GM12878 (cell line): ENCODE results near the gene ARF5. TPM values are rescaled to one million over a fixed set of nuclear protein-coding genes. Genes with fewer than 3 reads are reported as not detected.

ENCODE experiments used
- ATAC-seq: fragments of 200-7000 bp; cut with Tn5 transposase; 3 replicates; pipeline ENCODE4 v1.9.1; 2020; ENCODE audit warnings: mild to moderate bottlenecking, moderate library complexity
- BruUV-seq: library from RNA; stranded (reverse); fragments of 400-500 nt; replicated peaks from 2 replicates; lab custom pipeline; 2021; lab: Mats Ljungman, UMichigan
- CTCF ChIA-PET: fragments of 300-600 bp; sonication (Branson Sonifier 250); formaldehyde crosslinking; extraction: SDS; loops from one replicate; lab custom pipeline; 2021; ENCODE audit warnings: inconsistent platforms; lab: Yijun Ruan, JAX
- POLR2A ChIA-PET: fragments of 350-600 bp; formaldehyde crosslinking; extraction: SDS; loops from one replicate; lab custom pipeline; 2021; ENCODE audit warnings: inconsistent platforms; lab: Charles Lee
- RAD21 ChIA-PET: fragments of 300-600 bp; sonication (Branson Sonifier 250); formaldehyde crosslinking; loops from one replicate; lab custom pipeline; 2023; ENCODE audit warnings: antibody characterized with exemption; ENCODE audit not compliant: unreplicated experiment; lab: Charles Lee
- SMC1A ChIA-PET: fragments of 300-600 bp; sonication (Branson Sonifier 250); formaldehyde crosslinking; loops from one replicate; lab custom pipeline; 2023; ENCODE audit not compliant: unreplicated experiment, uncharacterized antibody; lab: Charles Lee
- DNase-seq: peaks from one replicate; pipeline ENCODE4 v3.0.0-alpha.2; 2011; ENCODE audit warnings: low read depth, low spot score
- FAIRE-seq: peaks from 3 replicates; lab custom pipeline; 2011; peaks lifted over from hg19 to GRCh38; lab: Jason Lieb, UNC
- H2AFZ ChIP-seq: 2 replicates; pipeline ENCODE4 v1.6.0; 2011; ENCODE audit warnings: low read depth, low read length, control low read depth; ENCODE audit not compliant: control insufficient read depth
- H3K27ac ChIP-seq: 2 replicates; pipeline ENCODE4 v1.5.1; 2011; ENCODE audit warnings: control low read depth; ENCODE audit not compliant: control insufficient read depth, insufficient read depth
- H3K27me3 ChIP-seq, 2 experiments: replicated peaks in 1 of 2; 2 replicates each; pipeline versions ENCODE4 v1.6.0 to v1.6.1; 2011; ENCODE audit warnings: low read length in 1 of 2; ENCODE audit not compliant: control insufficient read depth in 2 of 2, insufficient read depth in 2 of 2
- H3K36me3 ChIP-seq, 2 experiments: 2 replicates each; pipeline ENCODE4 v1.5.1; 2011; ENCODE audit warnings: low read length in 1 of 2; ENCODE audit not compliant: control insufficient read depth in 2 of 2, insufficient read depth in 2 of 2
- H3K4me1 ChIP-seq: 2 replicates; pipeline ENCODE4 v1.6.1; 2011; ENCODE audit warnings: mild to moderate bottlenecking, low read length, moderate library complexity, mixed read lengths; ENCODE audit not compliant: control insufficient read depth, insufficient read depth
- H3K4me2 ChIP-seq: 2 replicates; pipeline ENCODE4 v1.6.0; 2011; ENCODE audit warnings: control low read depth; ENCODE audit not compliant: control insufficient read depth, insufficient read depth
- H3K4me3 ChIP-seq: fragments of 200-600 bp; sonication (generic); 2 replicates; pipeline ENCODE4 v1.5.1; 2016
- H3K79me2 ChIP-seq: 2 replicates; pipeline ENCODE4 v1.6.0; 2011; ENCODE audit warnings: low read length; ENCODE audit not compliant: control insufficient read depth, insufficient read depth
- H3K9ac ChIP-seq: 2 replicates; pipeline ENCODE4 v1.8.0; 2011; ENCODE audit warnings: low read length, control low read depth, mixed read lengths; ENCODE audit not compliant: control insufficient read depth, insufficient read depth
- H3K9me3 ChIP-seq: replicated peaks from 3 replicates; pipeline ENCODE4 v1.5.1; 2011; ENCODE audit warnings: mild to moderate bottlenecking, low read length; ENCODE audit not compliant: control insufficient read depth, insufficient read depth
- H4K20me1 ChIP-seq: 2 replicates; pipeline ENCODE4 v1.6.0; 2011; ENCODE audit not compliant: control insufficient read depth, insufficient read depth
- FOS ChIP-seq: IDR thresholded peaks from 3 replicates; pipeline ENCODE4 v1.6.1; 2011; ENCODE audit warnings: borderline replicate concordance; ENCODE audit not compliant: insufficient read length; ENCODE audit errors: extremely low read depth
- KDM1A ChIP-seq: fragments of 200-600 bp; sonication (generic); IDR thresholded peaks from 2 replicates; pipeline ENCODE4 v1.6.1; 2016; ENCODE audit warnings: borderline replicate concordance
- MEF2A ChIP-seq: IDR thresholded peaks from 2 replicates; pipeline ENCODE4 v1.6.1; 2011; ENCODE audit warnings: low read depth, mild to moderate bottlenecking, low read length, moderate library complexity; ENCODE audit not compliant: insufficient read depth
- RFX5 ChIP-seq: IDR thresholded peaks from 2 replicates; pipeline ENCODE4 v1.6.1; 2011; ENCODE audit warnings: low read depth, low read length, improper control_type of control experiment
- SIN3A ChIP-seq: IDR thresholded peaks from 2 replicates; pipeline ENCODE4 v1.6.1; 2012; ENCODE audit warnings: low read depth, low read length, improper control_type of control experiment
- SMAD5 ChIP-seq: IDR thresholded peaks from 2 replicates; pipeline ENCODE4 v1.6.1; 2016; ENCODE audit warnings: antibody characterized with exemption, low read depth
- ZNF274 ChIP-seq: IDR thresholded peaks from one replicate; pipeline ENCODE4 v1.8.0; 2011; ENCODE audit not compliant: insufficient read length, insufficient read depth
- WGBS: methylation state at CpG from one replicate; pipeline ENCODE4 v1.1.6; 2016; ENCODE audit warnings: low lambda C conversion rate; ENCODE audit not compliant: insufficient replicate concordance, insufficient coverage; ENCODE audit errors: missing lambda C conversion rate; 5-methylcytosine and 5-hydroxymethylcytosine counted together
- in situ Hi-C: fragments of 300-500 bp; cut with MboI; formaldehyde crosslinking; loops from 9 replicates; pipeline ENCODE4 v1.14.3; 2018; ENCODE audit warnings: mixed read lengths
- intact Hi-C: fragments of 100-400 bp; cut with micrococcal nuclease; formaldehyde crosslinking; loops from one replicate; pipeline ENCODE4 v1.14.2; 2022; ENCODE audit not compliant: unreplicated experiment
- polyA plus RNA-seq, 11 experiments: library from polyadenylated mRNA; depleted of rRNA in 4 of 11; unstranded in 6 of 11; stranded (reverse) in 5 of 11; fragments of >200 nt; fragmentation: Nextera tagmentation in 4 of 11; fragmentation: Illumina TruSeq in 1 of 11; extraction: Ambion mirVana in 4 of 11; extraction: Trizol in 1 of 11; gene quantifications; 1 replicate in 1 of 11; 2 replicates in 10 of 11; pipeline versions ENCODE4 v1.2.1 to v1.2.3, GENCODE V29; 2011 to 2016; ENCODE audit warnings: inconsistent platforms in 2 of 11, missing spikeins in 2 of 11, low read depth in 1 of 11
- total RNA-seq, 4 experiments: library from RNA; depleted of rRNA in 3 of 4; stranded (reverse); fragments of >200 nt in 3 of 4; fragmentation: Illumina TruSeq in 1 of 4; extraction: Trizol in 1 of 4; gene quantifications; 2 replicates each; pipeline versions ENCODE4 v1.2.1 to v1.2.3, GENCODE V29; 2013 to 2021
- TF ChIP-seq, protein P1 (sequence below): fragments of 450-650 bp; IDR thresholded peaks from 2 replicates; pipeline ENCODE4 v1.6.1; 2014; ENCODE audit warnings: mild to moderate bottlenecking
- TF ChIP-seq, protein P2 (sequence below): IDR thresholded peaks from 2 replicates; pipeline ENCODE4 v1.6.1; 2012; ENCODE audit warnings: mild to moderate bottlenecking, low read depth, low read length
- TF ChIP-seq, protein P3 (sequence below): fragments of 450-650 bp; formaldehyde crosslinking; IDR thresholded peaks from 2 replicates; pipeline ENCODE4 v1.4.0; 2022; ENCODE audit warnings: mild to moderate bottlenecking, moderate library complexity

The ARF5 gene
- total and polyA plus RNA-seq, 10 of the 15 experiments (the other 5 are each of a cell fraction or from before 2014, with no cell fraction given) = 11.0 to 210 (median 131) TPM

DNA sequence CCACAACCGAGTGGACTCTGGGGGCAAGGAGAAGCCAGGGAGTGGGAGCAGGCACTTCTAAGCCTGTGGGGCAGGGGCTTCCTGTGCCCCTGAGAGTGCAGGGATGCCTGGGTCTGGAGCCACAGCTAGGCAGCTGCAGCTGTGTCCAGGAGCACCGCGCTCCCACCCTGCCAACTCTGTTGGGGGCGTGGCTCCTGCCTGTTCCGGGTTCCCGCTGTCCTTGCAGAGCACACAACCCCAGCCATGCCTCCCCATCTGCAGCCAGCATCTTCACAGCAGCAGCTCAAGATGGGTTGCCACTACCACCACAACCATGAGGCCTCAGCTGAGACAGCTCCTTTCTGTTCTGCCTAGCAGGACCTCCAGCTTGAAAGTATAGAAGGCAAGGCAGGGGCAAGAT is 21.1 kb downstream of the ARF5 start:
- Histone ChIP-seq H3K4me1 (no peaks in the 10 kb centered on the region), H3K79me2 (no peaks in the 10 kb centered on the region), H4K20me1 (no peaks in the 10 kb centered on the region), H3K9ac (no peak overlapping the region), H3K9me3 (no peaks in the 10 kb centered on the region; the same call in 2 of the 3 replicates), H2AFZ (no peak overlapping the region), H3K4me2 (no peak overlapping the region), H3K4me3 (no peak overlapping the region), H3K27ac (no peak overlapping the region), H3K27me3 (no peaks in the 10 kb centered on the region), H3K36me3 (no peaks in the 10 kb centered on the region)
- FAIRE-seq (no peak), ATAC-seq (no peak), DNase-seq (no peak)
- no TSS peak for BruUV-seq
- 64% methylated on average over 5 of the region's 6 CpGs for WGBS
- POLR2A ChIA-PET = no interaction called here
- SMC1A ChIA-PET = no interaction called here
- TF ChIP-seq KDM1A = no peak
- TF ChIP-seq, protein P1, sequence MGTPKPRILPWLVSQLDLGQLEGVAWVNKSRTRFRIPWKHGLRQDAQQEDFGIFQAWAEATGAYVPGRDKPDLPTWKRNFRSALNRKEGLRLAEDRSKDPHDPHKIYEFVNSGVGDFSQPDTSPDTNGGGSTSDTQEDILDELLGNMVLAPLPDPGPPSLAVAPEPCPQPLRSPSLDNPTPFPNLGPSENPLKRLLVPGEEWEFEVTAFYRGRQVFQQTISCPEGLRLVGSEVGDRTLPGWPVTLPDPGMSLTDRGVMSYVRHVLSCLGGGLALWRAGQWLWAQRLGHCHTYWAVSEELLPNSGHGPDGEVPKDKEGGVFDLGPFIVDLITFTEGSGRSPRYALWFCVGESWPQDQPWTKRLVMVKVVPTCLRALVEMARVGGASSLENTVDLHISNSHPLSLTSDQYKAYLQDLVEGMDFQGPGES = no peak
- TF ChIP-seq, protein P2, sequence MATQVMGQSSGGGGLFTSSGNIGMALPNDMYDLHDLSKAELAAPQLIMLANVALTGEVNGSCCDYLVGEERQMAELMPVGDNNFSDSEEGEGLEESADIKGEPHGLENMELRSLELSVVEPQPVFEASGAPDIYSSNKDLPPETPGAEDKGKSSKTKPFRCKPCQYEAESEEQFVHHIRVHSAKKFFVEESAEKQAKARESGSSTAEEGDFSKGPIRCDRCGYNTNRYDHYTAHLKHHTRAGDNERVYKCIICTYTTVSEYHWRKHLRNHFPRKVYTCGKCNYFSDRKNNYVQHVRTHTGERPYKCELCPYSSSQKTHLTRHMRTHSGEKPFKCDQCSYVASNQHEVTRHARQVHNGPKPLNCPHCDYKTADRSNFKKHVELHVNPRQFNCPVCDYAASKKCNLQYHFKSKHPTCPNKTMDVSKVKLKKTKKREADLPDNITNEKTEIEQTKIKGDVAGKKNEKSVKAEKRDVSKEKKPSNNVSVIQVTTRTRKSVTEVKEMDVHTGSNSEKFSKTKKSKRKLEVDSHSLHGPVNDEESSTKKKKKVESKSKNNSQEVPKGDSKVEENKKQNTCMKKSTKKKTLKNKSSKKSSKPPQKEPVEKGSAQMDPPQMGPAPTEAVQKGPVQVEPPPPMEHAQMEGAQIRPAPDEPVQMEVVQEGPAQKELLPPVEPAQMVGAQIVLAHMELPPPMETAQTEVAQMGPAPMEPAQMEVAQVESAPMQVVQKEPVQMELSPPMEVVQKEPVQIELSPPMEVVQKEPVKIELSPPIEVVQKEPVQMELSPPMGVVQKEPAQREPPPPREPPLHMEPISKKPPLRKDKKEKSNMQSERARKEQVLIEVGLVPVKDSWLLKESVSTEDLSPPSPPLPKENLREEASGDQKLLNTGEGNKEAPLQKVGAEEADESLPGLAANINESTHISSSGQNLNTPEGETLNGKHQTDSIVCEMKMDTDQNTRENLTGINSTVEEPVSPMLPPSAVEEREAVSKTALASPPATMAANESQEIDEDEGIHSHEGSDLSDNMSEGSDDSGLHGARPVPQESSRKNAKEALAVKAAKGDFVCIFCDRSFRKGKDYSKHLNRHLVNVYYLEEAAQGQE = no peak
- TF ChIP-seq SIN3A = no peak
- TF ChIP-seq, protein P3, sequence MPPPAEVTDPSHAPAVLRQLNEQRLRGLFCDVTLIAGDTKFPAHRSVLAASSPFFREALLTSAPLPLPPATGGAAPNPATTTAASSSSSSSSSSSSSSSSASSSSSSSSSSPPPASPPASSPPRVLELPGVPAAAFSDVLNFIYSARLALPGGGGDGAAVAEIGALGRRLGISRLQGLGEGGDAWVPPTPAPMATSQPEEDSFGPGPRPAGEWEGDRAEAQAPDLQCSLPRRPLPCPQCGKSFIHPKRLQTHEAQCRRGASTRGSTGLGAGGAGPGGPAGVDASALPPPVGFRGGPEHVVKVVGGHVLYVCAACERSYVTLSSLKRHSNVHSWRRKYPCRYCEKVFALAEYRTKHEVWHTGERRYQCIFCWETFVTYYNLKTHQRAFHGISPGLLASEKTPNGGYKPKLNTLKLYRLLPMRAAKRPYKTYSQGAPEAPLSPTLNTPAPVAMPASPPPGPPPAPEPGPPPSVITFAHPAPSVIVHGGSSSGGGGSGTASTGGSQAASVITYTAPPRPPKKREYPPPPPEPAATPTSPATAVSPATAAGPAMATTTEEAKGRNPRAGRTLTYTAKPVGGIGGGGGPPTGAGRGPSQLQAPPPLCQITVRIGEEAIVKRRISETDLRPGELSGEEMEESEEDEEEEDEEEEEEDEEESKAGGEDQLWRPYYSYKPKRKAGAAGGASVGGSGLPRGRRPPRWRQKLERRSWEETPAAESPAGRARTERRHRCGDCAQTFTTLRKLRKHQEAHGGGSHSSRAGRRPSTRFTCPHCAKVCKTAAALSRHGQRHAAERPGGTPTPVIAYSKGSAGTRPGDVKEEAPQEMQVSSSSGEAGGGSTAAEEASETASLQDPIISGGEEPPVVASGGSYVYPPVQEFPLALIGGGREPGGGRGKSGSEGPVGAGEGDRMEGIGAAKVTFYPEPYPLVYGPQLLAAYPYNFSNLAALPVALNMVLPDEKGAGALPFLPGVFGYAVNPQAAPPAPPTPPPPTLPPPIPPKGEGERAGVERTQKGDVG (CRISPR knock-in tag) = no peak
- no peak for TF ChIP-seq MEF2A
- TF ChIP-seq ZNF274 = no peak
- no peak for TF ChIP-seq RFX5
- no peak for TF ChIP-seq FOS
- no peak for TF ChIP-seq SMAD5
- intact Hi-C loops (no loop called here), in situ Hi-C loops (no loop called here)
- RAD21 ChIA-PET = no interaction called here
- CTCF ChIA-PET = no interaction called here
